Measurements from ENCODE around the gene CELSR1.

The CELSR1 gene

DNA sequence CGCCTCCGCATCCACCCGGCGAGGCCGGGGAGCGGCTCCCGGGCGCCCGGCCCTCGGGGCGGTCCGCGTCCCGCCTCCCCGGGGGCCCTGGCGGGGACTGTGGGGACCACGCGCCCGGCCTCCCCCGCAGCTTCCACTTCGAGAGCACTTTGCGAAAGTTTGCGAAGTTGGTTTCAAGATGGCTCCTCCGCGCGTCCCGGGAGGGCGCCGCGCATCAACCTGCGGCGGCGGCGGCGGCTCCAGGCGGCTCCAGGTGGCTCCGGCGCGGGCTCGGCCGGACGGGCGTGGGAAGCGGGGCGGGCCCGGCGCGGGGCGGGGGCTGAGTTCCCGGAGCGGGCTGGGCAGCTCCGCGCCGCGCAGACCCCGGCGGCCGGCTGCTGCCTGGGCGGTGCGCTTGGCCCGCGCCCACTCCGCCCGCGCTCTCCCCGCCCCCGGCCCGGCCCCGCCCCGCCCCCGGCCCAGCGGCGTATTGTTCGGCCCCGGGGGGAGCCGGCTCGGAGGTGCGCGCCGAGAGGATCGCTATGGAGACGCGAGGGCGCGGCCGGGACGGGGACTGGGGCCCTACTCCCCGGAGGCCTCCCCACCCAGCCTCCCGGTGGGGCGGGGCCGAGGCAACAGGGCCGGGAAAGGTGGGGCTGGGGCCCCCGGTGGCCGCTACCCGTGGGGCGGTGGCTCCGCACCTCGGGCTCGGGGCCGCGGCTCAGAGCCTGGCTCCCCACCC is at the start of gene CELSR1:
Gene CELSR1 (minus strand): TSS at position 396 of the 721 bp plus-strand sequence. CDS start 450 bp downstream, outside the sequence.
- peak; percentile 1 for DNase-seq

DNA sequence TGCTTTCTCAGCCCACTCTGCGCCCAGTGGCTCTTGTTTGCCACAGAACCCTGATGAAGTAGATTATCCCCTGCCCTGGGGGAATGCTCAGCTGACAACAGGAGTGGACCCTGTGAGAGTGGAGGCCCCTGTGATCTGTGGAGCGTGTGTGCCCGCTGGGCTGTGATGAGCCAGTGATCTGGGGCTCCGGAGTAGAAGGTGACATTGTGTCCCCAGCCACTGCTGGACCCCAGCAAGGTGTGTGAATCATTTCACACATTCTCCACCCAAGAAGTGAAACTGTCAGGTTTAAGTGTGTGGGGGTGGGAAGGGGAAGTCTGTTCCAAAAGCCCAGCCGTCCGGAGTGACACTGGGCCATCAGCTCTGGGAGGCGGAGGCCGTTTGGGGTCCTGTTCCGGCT is 49.6 kb upstream of the CELSR1 start:
- no peak for DNase-seq

- DNase-seq = no peak
Observed at GRCh38 chr22:46586531-46587011, 49.2 kb upstream of the CELSR1 start.

GRCh38 chr22:46586123-46586519 is 48.7 kb upstream of the CELSR1 start:
- no peak for DNase-seq

DNA sequence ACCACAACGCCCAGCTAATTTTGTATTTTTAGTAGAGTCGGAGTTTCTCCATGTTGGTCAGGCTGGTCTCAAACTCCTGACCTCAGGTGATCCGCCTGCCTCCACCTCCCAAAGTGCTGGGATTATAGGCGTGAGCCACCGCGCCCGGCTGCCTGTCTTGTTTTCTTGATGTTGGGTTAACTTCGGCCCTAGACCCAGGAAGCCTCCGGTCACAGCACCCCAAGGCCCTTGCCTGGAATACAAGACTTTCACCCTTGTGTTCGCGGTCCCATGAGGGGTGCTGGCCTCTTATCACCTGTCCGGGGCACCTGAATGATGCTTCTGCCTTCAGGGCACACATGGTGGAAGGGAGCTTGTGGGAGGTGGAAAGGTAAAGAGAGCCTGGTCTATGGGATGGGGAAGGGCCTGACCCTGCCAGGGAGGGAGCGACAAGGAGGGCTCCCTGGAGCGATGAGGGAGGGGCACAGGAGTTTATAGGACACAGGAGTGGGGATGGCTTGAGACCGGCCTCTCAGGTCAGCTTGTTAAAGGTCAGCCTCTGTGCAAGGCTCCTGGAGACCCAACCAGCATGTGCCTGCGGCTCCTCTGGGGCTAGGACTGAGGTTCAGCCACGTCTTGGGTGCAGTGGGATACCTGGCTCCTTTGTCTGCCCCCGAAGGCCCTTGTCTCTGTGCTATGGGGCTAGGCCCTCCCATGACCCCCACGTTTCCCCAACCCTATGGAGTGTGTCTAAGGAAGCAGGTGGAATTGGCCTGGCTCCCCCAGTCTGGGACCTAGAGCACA is 48.1 kb upstream of the CELSR1 start:
- no peak for DNase-seq

- no peak for DNase-seq
Observed at GRCh38 chr22:46584081-46584921, 46.9 kb upstream of the CELSR1 start.

DNA sequence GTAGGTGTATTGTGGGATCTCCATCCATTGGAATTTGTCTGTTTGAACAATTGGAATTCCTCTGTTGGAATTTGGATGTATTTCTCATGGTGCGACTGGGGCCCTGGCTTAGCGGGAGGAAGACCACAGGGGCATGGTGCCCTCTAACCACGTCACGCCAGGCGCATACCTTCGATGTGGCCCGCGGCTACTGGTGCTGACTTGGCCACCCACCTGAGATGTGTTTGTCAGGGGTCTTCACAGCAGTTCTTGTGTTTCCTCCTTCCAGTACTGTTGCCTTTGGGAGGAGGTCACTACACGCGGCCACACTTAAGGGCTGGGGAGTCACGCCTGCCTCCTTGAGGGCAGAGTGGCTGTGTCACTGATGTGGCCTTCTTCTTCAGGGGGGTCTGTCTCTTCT is 46.2 kb upstream of the CELSR1 start:
- no peak for DNase-seq

GRCh38 chr22:46582281-46582933 is 45.0 kb upstream of the CELSR1 start:
- no peak for DNase-seq

DNA sequence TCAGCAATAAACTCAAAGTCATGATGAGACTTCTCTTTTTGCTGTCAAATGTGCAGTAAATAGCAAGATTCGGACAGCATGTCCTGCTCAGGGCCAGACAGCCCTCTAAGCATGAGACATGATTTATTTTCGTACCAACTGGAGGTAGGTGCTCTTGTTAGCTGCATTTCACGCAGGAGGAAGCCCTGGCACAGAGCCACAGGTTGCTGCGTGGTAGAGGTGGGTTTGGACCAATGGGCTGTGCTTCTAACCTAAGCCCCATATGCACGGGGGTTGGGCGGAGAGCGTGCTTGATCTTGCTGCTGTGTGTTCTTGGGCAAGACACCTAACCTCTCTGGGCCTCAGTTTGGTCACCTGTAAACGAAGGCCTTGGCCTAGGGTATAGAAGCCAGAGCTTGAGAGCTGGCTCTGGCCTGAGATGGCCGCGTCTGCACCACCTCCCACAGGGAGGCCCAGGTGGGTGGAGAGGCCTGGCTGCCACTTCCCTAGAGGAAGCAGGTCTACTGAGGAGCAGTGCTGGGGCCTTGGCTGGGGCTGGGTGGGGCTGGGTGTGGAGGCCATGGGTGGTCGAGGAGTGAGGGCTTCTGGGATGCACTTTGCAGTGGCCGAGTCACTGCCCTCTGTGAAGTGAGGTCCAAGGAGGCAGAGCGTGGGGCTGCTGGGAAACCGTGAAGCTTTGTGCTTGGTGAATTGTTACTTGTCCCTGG is 44.3 kb upstream of the CELSR1 start:
- no peak for DNase-seq

DNA sequence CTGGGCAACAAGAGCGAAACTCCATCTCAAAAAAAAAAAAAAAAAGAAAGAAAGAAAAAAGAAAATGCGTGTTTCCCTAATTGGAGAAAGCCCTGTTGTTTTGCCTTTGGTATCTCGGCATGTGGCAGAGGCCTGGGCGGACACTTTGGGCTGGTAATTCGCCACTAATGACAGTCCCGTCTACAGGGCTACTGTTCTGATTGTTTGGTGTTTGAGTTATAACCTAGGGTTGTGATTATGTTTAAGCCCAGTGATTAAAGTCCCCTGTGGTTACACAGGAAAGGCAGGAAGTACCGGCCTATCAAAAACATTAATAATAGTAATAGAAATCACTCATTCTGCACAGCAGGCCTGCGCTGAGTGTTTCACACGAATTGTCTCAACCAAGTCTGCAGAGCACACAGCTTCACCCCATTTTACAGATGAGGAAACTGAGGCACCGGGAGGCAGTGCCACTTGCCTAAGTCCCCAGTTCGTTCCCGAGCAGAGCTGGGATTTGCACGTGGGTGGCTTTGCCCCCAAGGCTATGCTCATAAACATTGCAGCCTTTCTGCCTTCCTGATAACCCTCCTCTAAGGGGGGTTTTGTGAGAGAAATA is 43.6 kb upstream of the CELSR1 start:
- no peak for DNase-seq

- no peak for DNase-seq
Observed at GRCh38 chr22:46579751-46580449, 42.5 kb upstream of the CELSR1 start.

- no peak for DNase-seq
Observed at GRCh38 chr22:46578824-46579561, 41.6 kb upstream of the CELSR1 start.

- no peak for DNase-seq
Observed at GRCh38 chr22:46578251-46578823, 40.9 kb upstream of the CELSR1 start.

- no peak for DNase-seq
Observed at GRCh38 chr22:46577368-46578249, 40.2 kb upstream of the CELSR1 start.

- DNase-seq = peak; percentile 53
Observed at GRCh38 chr22:46576556-46577367, 39.3 kb upstream of the CELSR1 start.

- DNase-seq = no peak
Observed at GRCh38 chr22:46575911-46576555, 38.6 kb upstream of the CELSR1 start.
